Upper lobe of left lung (tissue), 6 donors: ENCODE measurements around the gene HASPIN. TPM values are rescaled to one million over a fixed set of nuclear protein-coding genes. Genes with fewer than 3 reads are reported as not detected.

Experiments used
- ATAC-seq, 2 donors: fragments of 200-7000 bp; cut with Tn5 transposase; one replicate each; pipeline ENCODE4 v1.9.1; 2022; ENCODE audit warnings: mild to moderate bottlenecking in 2 of 2, moderate library complexity in 2 of 2; ENCODE audit not compliant: low FRiP score in 2 of 2
- DNase-seq, 2 donors: peaks; one replicate each; pipeline ENCODE4 v3.0.0-alpha.2; 2019 to 2020
- H3K27ac ChIP-seq, 4 donors: fragments of 200-600 bp; sonication (generic); one replicate each; pipeline ENCODE4 v1.5.1; 2016 to 2019
- H3K27me3 ChIP-seq, 4 donors: fragments of 200-600 bp; sonication (generic); one replicate each; pipeline ENCODE4 v1.5.1; 2017 to 2019
- H3K36me3 ChIP-seq, 4 donors: fragments of 200-600 bp; sonication (generic); one replicate each; pipeline ENCODE4 v1.5.1; 2016 to 2019
- H3K4me1 ChIP-seq, 4 donors: fragments of 200-600 bp; sonication (generic); one replicate each; pipeline ENCODE4 v1.5.1; 2018 to 2019
- H3K4me3 ChIP-seq, 4 donors: fragments of 200-600 bp; sonication (generic); one replicate each; pipeline ENCODE4 v1.5.1; 2017 to 2019; ENCODE audit warnings: mild to moderate bottlenecking in 2 of 4, moderate library complexity in 1 of 4
- H3K9me3 ChIP-seq, 4 donors: fragments of 200-600 bp; sonication (generic); one replicate each; pipeline ENCODE4 v1.5.1; 2018 to 2019
- EP300 ChIP-seq, 4 donors: sonication (generic); formaldehyde crosslinking; IDR thresholded peaks; one replicate each; pipeline ENCODE4 v1.5.1; 2017; ENCODE audit warnings: antibody characterized with exemption in 4 of 4, control low read depth in 2 of 4
- POLR2A ChIP-seq, 4 donors: fragments of 450-650 bp; IDR thresholded peaks; one replicate each; pipeline ENCODE4 v1.5.1; 2016 to 2017; ENCODE audit warnings: antibody characterized with exemption in 4 of 4, mild to moderate bottlenecking in 2 of 4
- POLR2AphosphoS5 ChIP-seq, 2 donors: sonication (generic); formaldehyde crosslinking; IDR thresholded peaks; one replicate each; pipeline ENCODE4 v1.5.1; 2017; ENCODE audit warnings: antibody characterized with exemption in 2 of 2
- WGBS, 2 donors: methylation state at CpG; one replicate each; pipeline ENCODE4 v1.1.5; 2017 to 2018; 5-methylcytosine and 5-hydroxymethylcytosine counted together
- total RNA-seq, 6 donors: library from RNA; depleted of rRNA in 4 of 6; stranded (reverse); fragments of >200 nt in 4 of 6; gene quantifications; one replicate each; pipeline versions ENCODE4 v1.1.0 to v1.2.1, GENCODE V29; 2016 to 2021
- TF ChIP-seq, protein P1 (sequence below), 6 experiments: fragments of 450-650 bp in 4 of 6; fragments of 200-600 bp in 2 of 6; sonication (generic) in 2 of 6; IDR thresholded peaks; one replicate each; pipeline ENCODE4 v1.5.1; 2016 to 2019; ENCODE audit warnings: antibody characterized with exemption in 6 of 6
- donor health status: DM: no; HTN: no; CAD: no; lungs with moderate emphysema.
- donor health status: DM: no; HTN: yes; CAD: no; lungs with severe emphysema.

Gene HASPIN
- total RNA-seq, 6 donors from 2014 or later = 0.49 to 1.7 (median 0.81) TPM; not detected in 2

DNA sequence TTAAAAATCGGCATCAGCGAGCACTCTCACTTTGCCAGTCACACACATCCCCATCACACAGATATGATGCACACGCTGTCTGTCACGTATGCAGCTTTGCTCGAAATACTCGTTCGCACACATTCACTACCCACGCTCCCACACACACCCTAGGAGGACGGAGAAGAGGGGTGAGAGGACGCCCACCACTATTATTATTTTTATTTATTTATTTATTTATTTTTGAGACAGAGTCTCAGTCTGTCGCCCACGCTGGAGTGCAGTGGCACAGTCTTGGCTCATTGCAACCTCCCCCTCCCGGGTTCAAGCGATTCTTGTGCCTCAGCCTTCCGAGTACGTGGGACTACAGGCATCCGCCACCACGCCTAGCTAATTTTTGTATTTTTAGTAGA lies 30.4 kb downstream of the HASPIN start:
- ATAC-seq (no peak), DNase-seq (no peak)
- Histone ChIP-seq H3K4me1 (peaks cover 0 to 12% (median 3%) of the 10 kb centered on the region in 4 donors), H3K27me3 (no peaks in the 10 kb centered on the region), H3K27ac (no peak overlapping the region), H3K36me3 (no peaks in the 10 kb centered on the region), H3K4me3 (no peak overlapping the region), H3K9me3 (no peaks in the 10 kb centered on the region)
- 86 to 91% methylated on average over 18 of the region's 18 CpGs for WGBS, 2 donors
- TF ChIP-seq, protein P1, sequence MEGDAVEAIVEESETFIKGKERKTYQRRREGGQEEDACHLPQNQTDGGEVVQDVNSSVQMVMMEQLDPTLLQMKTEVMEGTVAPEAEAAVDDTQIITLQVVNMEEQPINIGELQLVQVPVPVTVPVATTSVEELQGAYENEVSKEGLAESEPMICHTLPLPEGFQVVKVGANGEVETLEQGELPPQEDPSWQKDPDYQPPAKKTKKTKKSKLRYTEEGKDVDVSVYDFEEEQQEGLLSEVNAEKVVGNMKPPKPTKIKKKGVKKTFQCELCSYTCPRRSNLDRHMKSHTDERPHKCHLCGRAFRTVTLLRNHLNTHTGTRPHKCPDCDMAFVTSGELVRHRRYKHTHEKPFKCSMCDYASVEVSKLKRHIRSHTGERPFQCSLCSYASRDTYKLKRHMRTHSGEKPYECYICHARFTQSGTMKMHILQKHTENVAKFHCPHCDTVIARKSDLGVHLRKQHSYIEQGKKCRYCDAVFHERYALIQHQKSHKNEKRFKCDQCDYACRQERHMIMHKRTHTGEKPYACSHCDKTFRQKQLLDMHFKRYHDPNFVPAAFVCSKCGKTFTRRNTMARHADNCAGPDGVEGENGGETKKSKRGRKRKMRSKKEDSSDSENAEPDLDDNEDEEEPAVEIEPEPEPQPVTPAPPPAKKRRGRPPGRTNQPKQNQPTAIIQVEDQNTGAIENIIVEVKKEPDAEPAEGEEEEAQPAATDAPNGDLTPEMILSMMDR (IDR thresholded peaks at IDR 0.05) = no peak
- no peak for TF ChIP-seq EP300 (IDR thresholded peaks at IDR 0.05)
- no peak for TF ChIP-seq POLR2A (IDR thresholded peaks at IDR 0.05)
- no peak for TF ChIP-seq POLR2AphosphoS5 (IDR thresholded peaks at IDR 0.05)

- peaks cover 0 to 12% (median 3%) of the 10 kb centered on the region in 4 donors for H3K4me1 ChIP-seq
- no peaks in the 10 kb centered on the region for H3K36me3 ChIP-seq
- TF ChIP-seq EP300 (IDR thresholded peaks at IDR 0.05) (no peak), POLR2A (IDR thresholded peaks at IDR 0.05) (peak in 2 of 4 donors; percentile 25 to 70), POLR2AphosphoS5 (IDR thresholded peaks at IDR 0.05) (peak in 1 of 2 donors; percentile 11)
- TF ChIP-seq, protein P1 (IDR thresholded peaks at IDR 0.05) = no peak
- DNase-seq (peak; percentile 95 to 97), ATAC-seq (peak; percentile 85 to 96)
- WGBS, 2 donors = 14 to 18% methylated on average over 4 to 29 of the region's 56 CpGs
- no peaks in the 10 kb centered on the region for H3K27me3 ChIP-seq
- H3K27ac ChIP-seq = peak overlapping the region; percentile 28 to 81 (median 56)
- peaks cover 0 to 2% (median under 1%) of the 10 kb centered on the region in 4 donors for H3K9me3 ChIP-seq
- H3K4me3 ChIP-seq = peak overlapping the region in 3 of 4 donors; percentile 45 to 56 (median 55)
These were observed 31.0 kb downstream of the HASPIN start for GRCh38 chr17:3754458-3755334.

DNA sequence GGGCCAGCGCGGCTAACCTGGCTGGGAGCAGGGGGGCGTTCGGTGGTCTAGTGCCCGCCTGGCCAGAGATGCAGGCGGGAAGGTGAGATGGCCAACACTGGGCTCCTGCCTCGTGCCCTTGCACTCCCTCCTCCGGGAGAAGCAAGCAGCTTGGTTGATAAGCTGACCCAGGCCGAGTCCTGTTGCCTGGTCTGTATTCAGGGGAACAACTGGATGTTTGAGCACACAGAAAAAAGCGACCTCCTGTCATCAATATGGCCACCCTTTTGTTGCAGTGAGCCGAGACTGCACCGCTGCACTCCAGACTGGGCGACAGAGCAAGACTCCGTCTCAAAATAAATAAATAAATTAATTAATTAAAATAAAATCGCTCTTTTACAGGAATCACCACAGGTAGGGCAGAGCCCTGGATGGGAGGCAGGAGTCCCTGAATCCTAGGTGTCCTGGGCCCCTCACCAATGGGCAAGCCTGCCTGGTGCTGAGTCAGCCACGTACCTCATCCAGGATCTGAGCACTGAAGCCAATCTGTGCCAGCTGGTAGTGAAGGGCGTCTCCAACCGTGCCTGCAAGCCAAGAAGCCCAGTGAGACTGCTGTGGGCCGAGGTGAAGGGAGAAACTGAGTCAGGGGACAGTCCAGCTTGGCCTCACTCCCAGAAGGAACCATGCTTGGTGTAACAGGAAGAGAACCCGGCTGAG lies 31.8 kb downstream of the HASPIN start:
- Histone ChIP-seq H3K27ac (peak overlapping the region; percentile 28 to 81 (median 56)), H3K4me1 (peaks cover 0 to 12% (median 3%) of the 10 kb centered on the region in 4 donors), H3K4me3 (peak overlapping the region in 3 of 4 donors; percentile 45 to 56 (median 55)), H3K36me3 (no peaks in the 10 kb centered on the region), H3K27me3 (no peaks in the 10 kb centered on the region), H3K9me3 (peaks cover 0 to 6% (median 2%) of the 10 kb centered on the region in 4 donors)
- DNase-seq = no peak
- 51 to 82% methylated on average over 11 to 19 of the region's 20 CpGs for WGBS, 2 donors
- no peak for TF ChIP-seq EP300 (IDR thresholded peaks at IDR 0.05)
- no peak for TF ChIP-seq POLR2A (IDR thresholded peaks at IDR 0.05)
- TF ChIP-seq, protein P1 (IDR thresholded peaks at IDR 0.05) = no peak
- ATAC-seq = no peak

DNA sequence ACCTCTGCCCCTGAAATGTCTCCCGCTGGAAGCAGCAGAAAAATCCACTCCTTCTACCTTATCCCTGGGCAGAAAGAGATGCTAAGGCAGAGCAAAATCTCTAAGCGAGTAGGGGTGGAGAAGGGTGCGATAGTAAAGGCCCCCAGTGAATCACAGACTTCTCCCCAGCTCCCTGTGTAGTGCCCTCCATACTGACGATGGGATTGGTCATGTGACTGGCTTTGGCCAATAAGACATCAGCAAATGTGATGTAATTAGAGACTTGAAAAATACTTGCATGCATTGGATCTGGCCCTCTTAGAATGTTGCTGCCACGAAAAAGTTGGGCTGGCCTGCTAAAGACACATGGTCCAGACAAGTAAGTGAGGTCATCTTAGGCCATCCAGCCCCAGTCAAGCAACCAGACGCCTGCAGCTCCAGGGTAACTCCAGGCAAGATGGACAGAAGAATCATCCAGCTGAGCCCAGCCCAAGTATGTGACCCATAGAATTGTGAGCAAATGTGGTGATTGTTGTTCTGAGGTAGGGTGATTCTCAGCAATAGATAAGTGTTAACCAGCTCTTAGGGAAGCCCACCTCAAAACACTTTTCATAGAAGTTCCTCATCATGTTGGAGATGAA lies 36.0 kb downstream of the HASPIN start:
- ATAC-seq = no peak
- TF ChIP-seq EP300 (IDR thresholded peaks at IDR 0.05) (no peak), POLR2AphosphoS5 (IDR thresholded peaks at IDR 0.05) (no peak), POLR2A (IDR thresholded peaks at IDR 0.05) (no peak)
- TF ChIP-seq, protein P1 (IDR thresholded peaks at IDR 0.05) = no peak
- no peak overlapping the region for H3K27ac ChIP-seq
- no peak overlapping the region for H3K4me3 ChIP-seq
- H3K9me3 ChIP-seq = peaks cover 0 to 6% (median 2%) of the 10 kb centered on the region in 4 donors
- 85 to 88% methylated on average over 5 to 6 of the region's 6 CpGs for WGBS, 2 donors
- no peaks in the 10 kb centered on the region for H3K27me3 ChIP-seq
- no peak for DNase-seq
- H3K36me3 ChIP-seq = no peaks in the 10 kb centered on the region
- H3K4me1 ChIP-seq = peaks cover 0 to 10% (median 3%) of the 10 kb centered on the region in 4 donors
